SU-DHL-6 (cell line): ENCODE measurements around the gene TMEM187.

Source experiments
- CTCF ChIP-seq: fragments of 200-600 bp; sonication (generic); IDR thresholded peaks from one replicate; pipeline ENCODE4 v1.5.1; 2017; ENCODE audit warnings: antibody characterized with exemption, mild to moderate bottlenecking, low read length, moderate library complexity; ENCODE audit not compliant: insufficient read depth, poor library complexity, severe bottlenecking
- EZH2phosphoT487 ChIP-seq: fragments of 200-600 bp; sonication (generic), shearing (Covaris generic); conservative IDR thresholded peaks from 2 replicates; pipeline ENCODE4 v1.6.1; 2018; ENCODE audit warnings: mild to moderate bottlenecking, antibody characterized with exemption, low read length, moderate library complexity, mixed read lengths

GRCh38 chrX:154028502-154029184 is 56.1 kb downstream of the TMEM187 start:
- TF ChIP-seq CTCF = no peak
- no peak for TF ChIP-seq EZH2phosphoT487
